ENCODE data around the gene RBL1. TPM values are rescaled to one million over a fixed set of nuclear protein-coding genes. Genes with fewer than 3 reads are reported as not detected.

RBL1 gene
- total RNA-seq, 1 experiment from 2014 or later: 35.9 TPM

GRCh38 chr20:36974660-36975059 is 121.1 kb downstream of the RBL1 start:
- no peaks in the 10 kb centered on the region for H3K27me3 Mint-ChIP-seq (ENCODE audit: insufficient read depth, unreplicated experiment)
- no peaks in the 10 kb centered on the region for H3K36me3 Mint-ChIP-seq (ENCODE audit: insufficient read depth, unreplicated experiment)
- H3K27ac Mint-ChIP-seq (ENCODE audit: unreplicated experiment): no peak overlapping the region

GRCh38 chr20:36971103-36971502 is 124.7 kb downstream of the RBL1 start:
- POLR2A ChIA-PET: no interaction called here

More at GRCh38 chr20:36974660-36975059, 121.1 kb downstream of the RBL1 start:
- Mint-ChIP-seq H3K4me3 (ENCODE audit: unreplicated experiment) (no peak overlapping the region), H3K9me3 (ENCODE audit: unreplicated experiment) (peaks cover 7% of the 10 kb centered on the region), H3K4me1 (ENCODE audit: low read depth, unreplicated experiment) (no peaks in the 10 kb centered on the region)
- H3K9me3 ChIP-seq: no peaks in the 10 kb centered on the region; the same call in 1 of the 2 replicates
- DNase-seq: no peak
- no TSS peak for BruUV-seq (replicated peaks)
- no peak for TF ChIP-seq CTCF (IDR thresholded peaks at IDR 0.05; ENCODE audit: insufficient read depth in 1 of 2, low read depth in 1 of 2, low read length in 1 of 2, severe bottlenecking in 1 of 2, unreplicated experiment in 1 of 2)
- no peaks in the 10 kb centered on the region for H3K27me3 ChIP-seq (replicated peaks; ENCODE audit: control insufficient read depth, insufficient read depth, low read length)
- ChIA-PET POLR2A (interaction anchor here (0.7 kb wide), 1 partner anchor 1122 kb away, joined by 5 read pairs; no protein-coding TSS in a partner anchor), CTCF (interaction anchor here (0.6 kb wide), 1 partner anchor 200 kb away, joined by 8 read pairs; no protein-coding TSS in a partner anchor)
- no peak overlapping the region for H3K4me3 ChIP-seq (ENCODE audit: low read depth, low read length)
- H3K4me1 ChIP-seq: no peaks in the 10 kb centered on the region
- no peaks in the 10 kb centered on the region for H3K36me3 ChIP-seq (ENCODE audit: control insufficient read depth, insufficient read depth, low read length)
- intact Hi-C loops (cut with micrococcal nuclease; ENCODE audit: unreplicated experiment): no loop called here

GRCh38 chr20:36969478-36970186 is 126.2 kb downstream of the RBL1 start:
- ChIA-PET POLR2A (no interaction called here), CTCF (no interaction called here)
- no peaks in the 10 kb centered on the region for H3K27me3 ChIP-seq (replicated peaks; ENCODE audit: control insufficient read depth, insufficient read depth, low read length)
- H3K9me3 Mint-ChIP-seq (ENCODE audit: unreplicated experiment): peaks cover 7% of the 10 kb centered on the region
- H3K27me3 Mint-ChIP-seq (ENCODE audit: insufficient read depth, unreplicated experiment): no peaks in the 10 kb centered on the region
- H3K36me3 Mint-ChIP-seq (ENCODE audit: insufficient read depth, unreplicated experiment): no peaks in the 10 kb centered on the region
- H3K4me1 ChIP-seq: no peaks in the 10 kb centered on the region
- H3K4me3 Mint-ChIP-seq (ENCODE audit: unreplicated experiment): no peak overlapping the region
- TF ChIP-seq CTCF (IDR thresholded peaks at IDR 0.05; ENCODE audit: insufficient read depth in 1 of 2, low read depth in 1 of 2, low read length in 1 of 2, severe bottlenecking in 1 of 2, unreplicated experiment in 1 of 2): no peak
- H3K9me3 ChIP-seq: no peaks in the 10 kb centered on the region
- no peak overlapping the region for H3K4me3 ChIP-seq (ENCODE audit: low read depth, low read length)
- intact Hi-C loops (cut with micrococcal nuclease; ENCODE audit: unreplicated experiment): no loop called here
- no peak overlapping the region for H3K27ac Mint-ChIP-seq (ENCODE audit: unreplicated experiment)
- no peaks in the 10 kb centered on the region for H3K4me1 Mint-ChIP-seq (ENCODE audit: low read depth, unreplicated experiment)
- no peaks in the 10 kb centered on the region for H3K36me3 ChIP-seq (ENCODE audit: control insufficient read depth, insufficient read depth, low read length)
- BruUV-seq (replicated peaks): no TSS peak
- no peak for DNase-seq

More at GRCh38 chr20:36971103-36971502, 124.7 kb downstream of the RBL1 start:
- CTCF ChIA-PET: no interaction called here
- H3K4me1 Mint-ChIP-seq (ENCODE audit: low read depth, unreplicated experiment): no peaks in the 10 kb centered on the region
- Histone ChIP-seq H3K9me3 (no peaks in the 10 kb centered on the region), H3K36me3 (ENCODE audit: control insufficient read depth, insufficient read depth, low read length) (no peaks in the 10 kb centered on the region), H3K27me3 (replicated peaks; ENCODE audit: control insufficient read depth, insufficient read depth, low read length) (no peaks in the 10 kb centered on the region), H3K4me1 (no peaks in the 10 kb centered on the region), H3K4me3 (ENCODE audit: low read depth, low read length) (no peak overlapping the region)
- no peak overlapping the region for H3K27ac Mint-ChIP-seq (ENCODE audit: unreplicated experiment)
- no peak for TF ChIP-seq CTCF (IDR thresholded peaks at IDR 0.05; ENCODE audit: insufficient read depth in 1 of 2, low read depth in 1 of 2, low read length in 1 of 2, severe bottlenecking in 1 of 2, unreplicated experiment in 1 of 2)
- no peaks in the 10 kb centered on the region for H3K36me3 Mint-ChIP-seq (ENCODE audit: insufficient read depth, unreplicated experiment)
- no peak overlapping the region for H3K4me3 Mint-ChIP-seq (ENCODE audit: unreplicated experiment)
- intact Hi-C loops (cut with micrococcal nuclease; ENCODE audit: unreplicated experiment): no loop called here
- DNase-seq: no peak
- no TSS peak for BruUV-seq (replicated peaks)
- no peaks in the 10 kb centered on the region for H3K27me3 Mint-ChIP-seq (ENCODE audit: insufficient read depth, unreplicated experiment)
- H3K9me3 Mint-ChIP-seq (ENCODE audit: unreplicated experiment): peaks cover 7% of the 10 kb centered on the region
